AG09319 (cell line): ENCODE data around the gene ARL4A.
A peak's percentile ranks its signal among the peaks of the same experiment; 100 is the strongest.

Experiments
- DNase-seq: peaks from one replicate; pipeline ENCODE4 v3.0.0-alpha.2; 2010; ENCODE audit warnings: low read depth; ENCODE audit errors: extremely low read depth
- CTCF ChIP-seq: IDR thresholded peaks from 2 replicates; pipeline ENCODE4 v1.5.1; 2011; ENCODE audit warnings: low read depth, mild to moderate bottlenecking, inconsistent platforms, low read length, moderate library complexity

ARL4A gene

GRCh38 chr7:12729112-12729511 is 41.7 kb downstream of the ARL4A start:
- no peak for TF ChIP-seq CTCF
- DNase-seq = no peak

- no peak for DNase-seq
- TF ChIP-seq CTCF = no peak
Measured at GRCh38 chr7:12730523-12730922, 43.1 kb downstream of the ARL4A start.

GRCh38 chr7:12731214-12731656 is 43.8 kb downstream of the ARL4A start:
- peak; percentile 22 for TF ChIP-seq CTCF

GRCh38 chr7:12731775-12732174 is 44.3 kb downstream of the ARL4A start:
- no peak for TF ChIP-seq CTCF
- DNase-seq = no peak

More at GRCh38 chr7:12731214-12731656, 43.8 kb downstream of the ARL4A start:
- DNase-seq = no peak

GRCh38 chr7:12732428-12732827 is 45.0 kb downstream of the ARL4A start:
- DNase-seq = no peak
- no peak for TF ChIP-seq CTCF

- TF ChIP-seq CTCF = no peak
- DNase-seq = no peak
Measured at GRCh38 chr7:12735923-12736322, 48.5 kb downstream of the ARL4A start.

- no peak for TF ChIP-seq CTCF
- DNase-seq = no peak
Measured at GRCh38 chr7:12737373-12737772, 49.9 kb downstream of the ARL4A start.
